GM21390 (cell line): Measurements from ENCODE around the gene LRRC15.

Experiments
- ATAC-seq: cut with Tn5 transposase; IDR thresholded peaks from one replicate; pipeline ENCODE4 v1.9.1; 2021; ENCODE audit not compliant: unreplicated experiment

The LRRC15 gene

GRCh38 chr3:194364652-194365434 lies 4.7 kb downstream of the LRRC15 start:
- ATAC-seq: no peak

GRCh38 chr3:194364314-194364651 lies 5.3 kb downstream of the LRRC15 start:
- ATAC-seq: no peak

- no peak for ATAC-seq
These were observed 9.0 kb downstream of the LRRC15 start for GRCh38 chr3:194360568-194360967.

GRCh38 chr3:194357681-194358080 lies 11.9 kb downstream of the LRRC15 start:
- ATAC-seq: no peak

GRCh38 chr3:194355379-194355778 lies 14.2 kb downstream of the LRRC15 start:
- ATAC-seq: no peak

GRCh38 chr3:194354315-194354714 lies 15.2 kb downstream of the LRRC15 start:
- no peak for ATAC-seq

- ATAC-seq: no peak
These were observed 16.8 kb downstream of the LRRC15 start for GRCh38 chr3:194352667-194353246.

GRCh38 chr3:194351952-194352536 lies 17.5 kb downstream of the LRRC15 start:
- ATAC-seq: no peak

GRCh38 chr3:194351080-194351672 lies 18.4 kb downstream of the LRRC15 start, which contains the start of gene CPN2:
CPN2 (minus strand) TSS chr3:194351328; CDS start chr3:194342702, 8,626 bp downstream.
- ATAC-seq: no peak

GRCh38 chr3:194350726-194351071 lies 18.8 kb downstream of the LRRC15 start:
- no peak for ATAC-seq

GRCh38 chr3:194348354-194348753 lies 21.2 kb downstream of the LRRC15 start:
- no peak for ATAC-seq

- ATAC-seq: no peak
These were observed 22.9 kb downstream of the LRRC15 start for GRCh38 chr3:194346621-194347020.

GRCh38 chr3:194346035-194346434 lies 23.5 kb downstream of the LRRC15 start:
- no peak for ATAC-seq

GRCh38 chr3:194344012-194344411 lies 25.5 kb downstream of the LRRC15 start:
- ATAC-seq: no peak

- no peak for ATAC-seq
These were observed 26.0 kb downstream of the LRRC15 start for GRCh38 chr3:194343561-194343893.

- no peak for ATAC-seq
These were observed 26.5 kb downstream of the LRRC15 start for GRCh38 chr3:194342861-194343560.

- ATAC-seq: no peak
These were observed 28.7 kb downstream of the LRRC15 start for GRCh38 chr3:194340757-194341400.

GRCh38 chr3:194339840-194340239 lies 29.7 kb downstream of the LRRC15 start:
- no peak for ATAC-seq

- ATAC-seq: no peak
These were observed 30.2 kb downstream of the LRRC15 start for GRCh38 chr3:194339356-194339755.

- no peak for ATAC-seq
These were observed 31.4 kb downstream of the LRRC15 start for GRCh38 chr3:194337965-194338753.
